Measurements from ENCODE around the gene HSH2D.
A peak's percentile ranks its signal among the peaks of the same experiment; 100 is the strongest.
"Not testable (repeated sequence)": the region's sequence is repeated elsewhere in the genome, so short reads cannot be mapped to it uniquely, and the experiment has no call there.

HSH2D gene

DNA sequence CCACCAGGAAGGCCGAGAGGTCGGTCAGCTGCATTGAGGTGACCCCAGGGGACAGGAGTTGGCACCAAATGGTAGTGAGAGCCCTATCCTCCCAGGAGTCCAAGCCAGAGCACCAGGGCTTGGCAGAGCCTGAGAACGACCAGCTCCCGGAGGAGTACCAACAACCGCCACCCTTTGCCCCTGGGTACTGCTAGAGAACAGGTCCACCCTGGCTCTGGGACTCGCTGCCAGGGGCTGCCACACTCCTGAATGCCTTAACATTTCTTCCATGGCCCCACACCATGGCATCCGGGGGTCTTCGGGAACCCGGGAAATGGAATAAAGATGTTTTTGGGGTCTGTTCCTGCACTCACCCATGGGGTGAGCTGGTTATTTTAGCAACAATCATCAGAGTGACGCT lies 14.1 kb downstream of the HSH2D start:
- no peak for DNase-seq (ENCODE audit: low read depth)

DNA sequence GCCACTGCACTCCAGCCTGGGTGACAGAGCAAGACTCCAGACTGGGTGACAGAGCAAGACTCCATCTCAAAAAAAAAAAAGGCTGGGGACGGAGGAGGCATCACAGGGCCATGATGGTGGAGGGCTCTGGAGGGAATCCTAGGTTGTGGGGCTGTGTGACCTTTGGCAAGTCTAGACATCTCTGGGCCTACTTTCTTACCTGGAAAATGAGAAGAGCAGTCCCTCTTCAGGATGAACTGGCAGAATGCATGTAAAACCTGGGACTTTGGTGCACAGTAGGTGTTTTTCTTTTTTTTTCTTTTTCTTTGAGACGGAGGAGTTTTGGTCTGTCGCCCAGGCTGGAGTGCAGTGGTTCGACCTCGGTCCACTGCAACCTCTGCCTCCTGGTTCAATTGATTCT lies 16.2 kb downstream of the HSH2D start:
- DNase-seq (ENCODE audit: low read depth): no peak

DNA sequence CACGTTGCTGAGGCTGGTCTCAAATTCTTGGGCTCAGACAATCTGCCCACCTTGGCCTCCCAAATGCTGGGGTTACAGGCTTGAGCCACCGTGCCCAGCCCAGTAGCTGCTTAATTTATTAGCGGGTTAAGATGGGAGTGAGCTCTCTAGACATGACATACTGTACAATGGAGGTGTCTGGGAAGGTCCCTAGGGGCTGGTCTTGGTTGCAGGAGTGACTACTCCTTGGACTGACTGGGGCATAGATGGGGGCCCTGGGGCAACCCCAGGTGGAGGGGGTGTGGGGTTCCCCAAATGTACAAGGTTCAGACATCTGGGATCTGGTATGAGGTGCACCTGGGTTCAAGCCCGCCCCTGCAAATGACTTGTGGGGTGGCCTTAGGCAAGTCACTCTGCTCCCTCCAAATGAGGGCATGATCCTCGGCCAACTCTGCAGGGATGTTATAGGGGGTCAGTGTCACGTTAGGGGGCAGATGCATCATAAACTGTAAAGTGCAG lies 17.0 kb downstream of the HSH2D start:
- no peak for DNase-seq (ENCODE audit: low read depth)

DNA sequence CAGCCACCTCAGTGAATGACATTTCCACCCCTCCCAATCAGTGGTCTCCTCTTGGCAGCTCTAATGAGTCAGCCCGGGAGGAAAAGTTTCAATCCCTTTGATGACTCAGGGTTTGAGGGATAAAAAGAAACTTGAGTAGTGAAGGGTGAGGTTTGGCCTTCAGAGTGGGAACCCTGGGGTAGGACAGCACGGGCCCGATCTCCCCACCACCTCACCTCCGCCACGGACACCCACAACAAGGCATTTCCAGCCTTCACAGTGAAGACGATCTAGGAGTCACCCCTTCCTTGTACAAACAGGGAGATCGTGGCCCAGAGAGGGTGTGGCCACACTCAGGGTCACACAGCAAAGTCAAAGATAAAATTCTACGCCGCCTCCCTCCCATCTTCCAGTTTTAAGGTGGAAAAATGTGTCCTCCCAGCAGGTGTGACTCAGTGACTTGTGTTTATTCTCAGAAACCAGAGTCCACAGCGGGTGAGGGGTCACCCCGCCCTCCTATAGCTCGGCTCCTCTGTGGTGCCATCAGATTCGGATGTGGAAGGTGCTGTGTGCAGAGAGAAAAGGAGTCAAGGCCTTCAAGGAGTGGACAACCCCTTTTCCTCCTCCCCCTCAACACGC lies 17.6 kb downstream of the HSH2D start:
- DNase-seq (ENCODE audit: low read depth): no peak

DNA sequence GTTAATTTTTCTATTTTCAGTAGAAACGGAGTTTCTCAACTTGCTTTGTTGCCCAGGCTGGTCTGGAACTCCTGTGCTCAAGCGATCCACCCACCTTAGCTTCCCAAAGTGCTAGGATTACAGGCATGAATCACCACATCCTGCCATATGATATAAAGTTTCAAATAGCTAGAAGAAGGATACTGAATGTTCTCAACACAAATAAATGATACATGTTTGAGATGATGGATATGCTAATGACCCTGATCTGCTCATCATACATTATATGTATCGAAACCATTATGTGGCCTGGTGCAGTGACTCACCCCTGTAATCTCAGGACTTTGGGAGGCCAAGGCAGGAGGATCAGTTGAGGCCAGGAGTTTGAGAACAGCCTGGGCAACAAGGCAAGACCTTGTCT lies 18.4 kb downstream of the HSH2D start:
- no peak for DNase-seq (ENCODE audit: low read depth)

DNA sequence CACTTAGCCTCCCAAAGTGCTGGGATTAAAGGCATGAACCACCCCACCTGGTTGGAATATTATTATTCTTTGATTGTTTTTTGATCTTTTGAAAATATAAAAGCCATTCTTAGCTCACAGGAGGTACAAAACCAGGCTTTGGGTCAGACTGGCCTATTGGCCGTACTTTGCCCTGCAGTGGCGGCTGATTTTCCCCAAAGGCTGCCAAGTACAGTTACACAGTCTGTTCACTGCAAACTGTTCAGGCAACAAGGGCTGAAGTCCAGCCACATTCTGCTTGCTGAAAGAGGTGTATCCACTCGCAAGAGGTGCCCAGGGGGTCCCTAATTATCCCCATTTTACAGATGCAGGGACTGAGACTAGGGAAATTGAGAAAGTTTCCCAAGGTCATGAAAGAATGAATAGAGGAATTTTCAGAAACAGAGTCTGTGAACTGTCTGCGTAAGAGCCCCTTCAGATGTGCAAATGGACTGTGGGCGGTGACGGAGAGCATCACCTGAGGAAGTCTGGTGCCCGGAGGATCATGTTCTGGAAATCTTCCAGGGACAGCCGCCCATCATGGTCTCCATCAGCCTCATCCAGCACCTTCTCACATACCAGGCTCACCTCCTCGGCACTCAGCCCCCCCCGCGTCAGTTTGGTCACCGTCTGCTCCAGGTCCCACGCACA lies 20.9 kb downstream of the HSH2D start:
- no peak for DNase-seq (ENCODE audit: low read depth)

DNA sequence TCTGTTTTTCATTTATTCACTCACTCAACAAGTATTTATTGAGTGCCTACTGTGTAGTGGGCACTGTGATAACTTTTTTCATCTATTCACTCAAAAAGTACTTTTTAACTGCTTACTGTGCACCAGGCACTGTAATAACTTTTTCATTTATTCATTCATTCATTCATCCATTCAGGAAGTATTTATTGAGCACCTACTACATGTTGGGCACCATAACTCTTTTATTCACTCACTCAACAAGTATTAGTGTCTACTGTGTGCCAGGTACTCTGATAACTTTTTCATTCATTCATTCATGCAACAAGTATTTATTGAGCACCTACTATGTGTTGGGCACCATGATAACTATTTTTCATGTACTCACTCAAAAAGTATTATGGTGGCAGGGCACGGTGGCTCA lies 22.9 kb downstream of the HSH2D start:
- no peak for DNase-seq (ENCODE audit: low read depth)

DNA sequence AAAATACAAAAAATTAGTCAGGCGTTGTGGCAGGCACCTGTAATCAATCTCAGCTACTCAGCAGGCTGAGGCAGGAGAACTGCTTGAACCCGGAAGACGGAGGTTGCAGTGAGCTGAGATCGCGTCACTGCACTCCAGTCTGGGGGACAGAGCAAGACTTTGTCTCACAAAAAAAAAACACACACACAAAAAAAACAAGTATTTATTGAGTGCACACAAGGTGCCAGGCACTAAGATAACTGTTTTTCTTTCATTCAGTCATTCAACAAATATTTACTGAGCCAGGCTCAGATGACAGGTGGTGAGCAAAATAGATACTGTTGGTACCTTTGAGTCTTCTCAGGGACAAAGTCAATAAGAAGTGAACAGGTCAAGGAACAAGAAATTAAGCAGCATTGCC lies 23.6 kb downstream of the HSH2D start:
- DNase-seq (ENCODE audit: low read depth): no peak

DNA sequence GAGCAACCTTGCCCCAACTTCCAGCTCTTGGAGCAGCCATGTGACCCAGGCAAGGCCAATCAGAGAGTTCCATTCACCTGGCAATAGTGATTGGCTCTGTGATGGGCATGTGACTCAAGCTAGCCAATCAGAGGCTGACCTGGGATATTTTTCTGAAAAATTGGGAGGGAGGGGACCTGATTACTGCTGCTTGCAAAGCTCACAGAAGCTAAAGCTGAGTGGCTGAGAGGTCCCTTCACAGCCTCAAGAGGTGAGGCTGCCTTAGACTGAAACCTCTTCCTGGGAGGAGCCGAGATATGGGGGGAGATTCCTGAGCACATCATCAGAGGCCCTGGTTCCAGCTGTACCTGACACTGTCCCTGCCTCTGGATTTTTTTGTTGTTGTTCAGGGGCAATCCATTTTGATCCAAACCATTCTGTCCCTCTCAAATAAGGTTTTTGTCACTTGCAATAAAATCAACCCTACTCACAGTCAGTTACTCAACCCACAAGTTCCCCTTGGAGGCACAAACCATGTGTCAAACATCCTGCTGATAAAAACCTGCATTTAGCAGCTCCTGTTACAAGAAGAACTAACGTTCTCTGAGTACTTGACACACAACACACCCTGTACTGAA lies 25.1 kb downstream of the HSH2D start:
- no peak for DNase-seq (ENCODE audit: low read depth)

DNA sequence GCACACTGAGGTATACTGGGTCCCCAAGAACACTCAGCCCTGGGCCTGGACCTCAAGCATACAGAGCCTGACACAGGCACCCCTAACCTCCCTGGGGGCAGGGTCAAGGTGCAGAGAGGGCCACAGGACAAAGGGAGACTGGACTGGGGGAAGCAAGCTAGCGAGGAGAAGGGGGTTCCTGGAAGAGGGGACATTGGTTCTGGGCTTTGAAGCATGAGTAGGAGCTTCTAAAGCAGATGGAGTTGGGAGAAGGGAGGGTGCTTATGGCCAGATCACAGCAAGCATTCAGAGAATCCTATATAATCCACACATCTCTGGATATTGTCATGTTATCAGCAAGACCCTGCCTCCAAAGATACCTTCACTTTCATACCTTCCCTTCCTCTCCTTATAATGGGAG lies 26.6 kb downstream of the HSH2D start:
- DNase-seq (ENCODE audit: low read depth): no peak

DNA sequence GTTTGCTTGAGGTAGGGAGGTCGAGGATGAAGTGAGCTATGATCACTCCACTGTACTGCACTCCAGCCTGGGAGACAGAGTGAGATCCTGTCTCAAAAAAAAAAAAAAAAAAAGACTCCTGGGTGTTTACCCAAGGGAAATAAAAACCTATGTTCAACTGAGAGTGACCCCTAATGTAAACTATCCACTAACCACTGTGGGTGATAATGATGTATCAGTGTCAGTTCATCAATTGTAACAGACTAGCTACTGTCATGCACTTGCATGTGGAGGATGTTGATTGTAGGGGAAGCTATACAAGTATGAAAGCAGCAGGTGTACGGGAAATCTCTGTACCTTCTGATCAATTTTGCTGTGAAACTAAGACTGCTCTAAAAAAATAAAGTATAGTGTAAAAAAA lies 32.5 kb downstream of the HSH2D start:
- no peak for DNase-seq (ENCODE audit: low read depth)

DNA sequence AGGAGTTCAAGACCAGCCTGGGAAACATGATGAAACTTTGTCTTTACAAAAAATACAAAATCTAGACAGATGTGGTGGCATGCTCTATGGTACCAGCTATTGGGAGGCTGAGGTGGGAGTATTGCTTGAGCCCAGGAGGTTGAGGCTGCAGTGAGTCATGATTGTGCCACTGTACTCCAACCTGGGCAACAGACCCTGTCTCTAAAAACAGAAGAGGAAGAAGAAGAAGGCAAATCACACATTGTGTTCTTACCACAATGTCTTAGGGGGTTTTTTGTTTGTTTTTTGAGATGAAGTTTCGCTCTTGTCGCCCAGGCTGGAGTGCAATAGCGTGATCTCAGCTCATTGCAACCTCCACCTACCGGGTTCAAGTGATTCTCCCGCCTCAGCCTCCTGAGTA lies 35.4 kb downstream of the HSH2D start:
- DNase-seq (ENCODE audit: low read depth): not testable (repeated sequence)

DNA sequence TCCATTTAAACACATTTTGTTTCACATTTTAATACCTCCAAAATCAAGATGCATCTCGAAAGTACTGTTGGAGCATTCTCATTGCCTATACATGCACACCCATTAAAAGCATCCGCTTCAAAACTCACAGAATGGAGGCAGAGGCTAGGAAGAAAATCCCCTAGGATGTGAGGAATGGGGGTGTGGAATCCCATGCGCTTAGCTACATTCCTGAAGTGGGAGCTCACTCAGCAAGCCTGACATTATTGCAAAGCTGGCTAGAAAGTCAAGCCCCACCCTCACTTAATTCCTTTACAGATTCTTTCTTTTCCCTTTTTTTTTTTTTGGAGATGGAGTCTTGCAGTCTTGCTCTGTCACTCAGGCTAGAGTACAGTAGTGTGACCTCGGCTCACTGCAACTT lies 37.1 kb downstream of the HSH2D start:
- DNase-seq (ENCODE audit: low read depth): no peak

DNA sequence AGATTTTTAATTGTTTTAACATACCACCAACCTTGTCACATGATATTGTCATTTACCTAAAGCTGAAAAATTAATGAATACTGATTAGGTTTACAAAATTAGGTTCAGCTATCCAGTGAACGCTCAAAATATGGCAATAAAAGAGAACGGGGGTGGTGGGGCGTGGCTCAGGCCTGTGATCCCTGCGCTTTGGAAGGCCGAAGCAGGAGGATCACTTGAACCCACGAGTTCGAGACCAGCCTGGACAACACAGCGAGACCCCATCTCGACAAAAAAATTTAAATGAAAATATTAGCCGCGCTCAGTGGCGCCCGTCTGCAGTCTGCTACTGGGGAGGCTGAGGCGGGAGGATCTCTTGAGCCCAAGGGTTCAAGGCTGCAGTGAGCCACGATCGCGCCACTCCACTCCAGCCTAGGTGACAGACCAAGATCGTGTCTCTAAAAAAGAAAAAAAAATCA lies 41.2 kb downstream of the HSH2D start:
- DNase-seq (ENCODE audit: low read depth): no peak

DNA sequence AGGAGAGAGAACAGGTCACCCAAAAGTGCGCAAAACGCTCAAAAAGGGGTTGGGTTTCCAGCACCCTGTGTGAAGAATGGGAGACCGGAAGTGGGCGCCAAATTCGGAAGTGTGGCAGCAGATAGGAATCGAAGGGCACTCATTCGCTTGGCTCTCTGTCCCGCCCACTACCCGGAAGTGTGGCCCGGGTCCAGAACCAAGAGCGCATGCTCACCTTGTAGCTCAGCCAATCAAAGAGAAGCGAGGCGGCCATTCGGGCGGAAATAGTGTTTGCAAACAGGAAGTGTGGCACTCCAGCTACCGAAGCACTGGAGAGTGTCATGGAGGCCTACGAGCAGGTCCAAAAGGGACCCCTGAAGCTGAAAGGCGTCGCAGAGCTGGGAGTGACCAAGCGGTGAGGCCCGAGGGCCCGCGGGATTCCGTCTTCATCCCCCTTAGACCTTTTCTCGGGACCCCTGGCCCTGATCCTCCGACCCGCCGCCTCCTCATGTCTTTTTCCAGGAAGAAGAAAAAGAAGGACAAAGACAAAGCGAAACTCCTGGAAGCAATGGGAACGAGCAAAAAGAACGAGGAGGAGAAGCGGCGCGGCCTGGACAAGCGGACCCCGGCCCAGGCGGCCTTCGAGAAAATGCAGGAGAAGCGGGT lies 41.8 kb downstream of the HSH2D start, which contains the start of gene FAM32A:
Gene FAM32A, plus strand, starts transcription at position 288 of the 645 bp plus-strand sequence. Its CDS starts 33 bp downstream, at position 321.
- DNase-seq (ENCODE audit: low read depth): peak; percentile 96

DNA sequence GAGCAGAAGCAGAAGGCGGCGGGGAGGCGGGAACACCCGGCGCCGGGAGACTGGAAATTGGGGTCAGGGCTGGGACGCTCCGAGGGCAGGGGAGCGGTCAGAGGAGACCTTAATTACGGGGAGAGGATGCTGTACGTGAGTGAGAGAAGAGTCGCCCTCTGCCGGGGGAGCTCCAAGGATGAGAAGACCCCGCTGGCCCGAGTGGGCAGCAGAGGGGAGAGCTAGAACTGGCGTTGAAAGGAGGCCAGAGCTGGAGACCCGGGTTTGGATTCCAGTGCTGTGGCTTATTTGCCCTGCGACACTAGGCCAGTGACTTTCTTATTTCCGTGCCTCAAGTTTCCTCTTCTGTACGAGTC lies 42.3 kb downstream of the HSH2D start:
- DNase-seq (ENCODE audit: low read depth): no peak

DNA sequence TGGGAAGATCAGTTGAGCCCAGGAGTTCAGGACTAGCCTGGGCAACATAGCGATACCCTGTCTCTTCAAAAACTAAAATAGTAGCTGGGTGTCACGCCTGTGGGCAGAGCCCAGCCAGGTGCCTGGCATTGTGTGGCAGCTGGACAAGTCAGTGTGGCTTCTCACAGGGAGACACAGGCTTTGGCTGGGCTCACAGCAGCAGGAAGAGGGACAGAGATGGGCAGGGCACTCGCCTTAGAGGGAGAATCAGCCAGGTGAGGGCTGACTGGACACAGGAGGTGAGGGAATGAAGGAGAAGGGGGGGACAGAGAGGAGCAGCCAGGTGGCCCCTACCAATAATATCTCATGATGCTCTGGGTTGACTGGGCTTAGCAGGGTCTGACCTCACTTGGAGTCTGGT lies 45.0 kb downstream of the HSH2D start:
- DNase-seq (ENCODE audit: low read depth): no peak

DNA sequence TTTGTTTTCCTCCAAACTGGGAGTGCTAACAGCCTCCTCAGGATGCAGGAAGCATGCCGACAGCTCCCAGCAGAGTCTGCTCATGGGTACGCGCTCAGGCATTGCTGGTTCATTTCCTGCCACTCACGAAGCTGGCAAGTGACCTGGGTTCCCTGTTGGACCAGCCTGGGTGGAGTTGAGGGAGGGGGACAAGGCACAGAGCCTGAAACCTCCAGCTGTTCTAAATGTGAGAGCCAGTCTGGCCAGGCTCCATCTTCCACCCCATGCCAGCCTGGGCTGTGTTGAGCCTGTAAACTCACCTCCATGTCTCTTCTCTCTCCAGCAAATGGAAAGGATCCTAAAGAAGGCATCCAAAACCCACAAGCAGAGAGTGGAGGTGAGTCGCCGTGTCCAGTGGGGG lies 46.7 kb downstream of the HSH2D start:
- no peak for DNase-seq (ENCODE audit: low read depth)

DNA sequence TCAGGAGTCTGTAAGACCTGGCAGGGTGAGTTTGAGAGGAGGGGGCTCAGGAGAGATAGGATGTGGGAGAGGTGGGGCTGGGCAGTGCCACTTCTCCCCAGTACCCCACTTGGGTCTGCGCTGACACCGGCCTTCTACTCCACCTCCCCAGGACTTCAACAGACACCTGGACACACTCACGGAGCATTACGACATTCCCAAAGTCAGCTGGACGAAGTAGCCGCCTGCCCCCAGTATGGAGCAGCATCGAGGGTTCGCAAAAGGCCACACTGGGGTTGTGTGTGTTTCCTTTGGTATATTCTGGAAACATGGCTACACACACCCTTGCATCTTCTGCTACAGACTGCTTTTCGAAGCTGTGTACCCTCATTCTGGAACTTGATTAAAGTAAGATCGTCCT lies 47.3 kb downstream of the HSH2D start:
- no peak for DNase-seq (ENCODE audit: low read depth)

DNA sequence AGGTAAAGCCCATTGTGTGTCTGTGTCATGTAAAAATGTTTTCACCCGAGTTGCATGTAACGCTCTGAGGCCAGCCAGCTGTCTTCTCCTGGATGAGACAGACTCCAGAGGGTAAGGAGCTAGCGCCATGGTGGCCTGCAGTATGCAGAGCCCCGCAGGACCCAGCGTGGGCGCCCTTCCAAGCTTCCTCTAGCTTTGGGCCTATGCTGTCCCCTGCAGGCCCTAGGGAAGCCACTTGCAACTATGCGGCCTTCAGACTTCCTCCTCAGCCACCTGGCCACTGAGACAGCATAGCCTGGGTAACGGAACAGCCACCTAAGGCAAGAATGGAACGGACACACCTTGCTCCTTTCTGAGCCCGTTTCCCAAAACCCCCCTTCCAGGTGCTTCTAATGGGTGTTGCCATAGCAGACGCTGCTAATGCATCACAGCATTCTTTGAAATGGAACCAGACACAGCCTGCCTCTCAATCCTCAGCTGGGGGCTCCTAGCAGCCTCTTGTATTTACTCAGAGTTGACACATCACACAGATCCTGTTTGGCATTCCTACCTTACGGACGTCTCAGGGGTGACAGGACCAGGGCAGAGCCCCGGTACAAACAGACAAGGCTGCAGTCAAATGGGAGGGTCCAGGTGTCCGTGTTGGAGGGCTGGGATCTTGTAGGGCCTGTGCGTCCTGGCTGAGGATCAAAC lies 47.9 kb downstream of the HSH2D start:
- DNase-seq (ENCODE audit: low read depth): no peak

DNA sequence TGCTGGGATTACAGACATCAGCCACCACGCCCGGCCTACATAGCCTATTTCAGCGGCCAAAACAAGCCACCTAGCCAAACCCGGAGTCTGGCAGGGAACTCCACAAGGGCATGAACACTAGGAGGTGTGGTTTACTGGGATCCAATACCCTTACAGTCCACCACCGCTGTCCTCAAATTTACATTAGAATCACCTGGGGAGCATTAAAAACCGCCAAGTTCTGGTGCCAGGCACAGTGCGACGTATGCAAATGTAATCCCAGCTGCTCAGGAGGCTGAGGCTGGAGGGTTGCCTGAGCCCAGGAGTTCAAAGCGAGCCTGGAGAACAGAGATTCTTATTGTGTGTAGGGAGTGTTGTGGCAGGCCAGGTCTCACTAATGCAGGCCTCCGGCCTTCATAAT lies 50.0 kb downstream of the HSH2D start:
- DNase-seq (ENCODE audit: low read depth): no peak

DNA sequence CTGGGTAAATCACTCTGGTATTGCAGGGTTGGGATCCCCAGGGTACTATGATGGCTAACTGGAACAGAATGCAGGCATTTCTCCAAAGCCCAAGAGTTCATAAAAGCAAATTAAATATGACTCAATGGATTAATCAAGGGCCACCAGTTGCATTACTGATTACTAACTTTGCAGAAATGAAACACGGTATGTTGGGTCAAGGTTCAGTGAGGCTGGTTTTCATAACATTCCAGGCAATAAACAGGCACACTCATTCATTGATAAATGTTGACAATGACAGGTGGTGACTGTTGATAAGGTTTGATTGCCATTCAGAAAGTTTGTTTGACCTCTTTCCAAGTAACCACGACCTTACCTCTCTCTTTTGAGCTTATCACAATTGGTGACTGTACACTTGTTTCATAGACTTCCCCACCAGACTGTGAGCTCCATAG lies 53.7 kb downstream of the HSH2D start:
- no peak for DNase-seq (ENCODE audit: low read depth)
